ENCODE measurements around the gene GPATCH1. TPM values are rescaled to one million over a fixed set of nuclear protein-coding genes. Genes with fewer than 3 reads are reported as not detected.

GPATCH1 gene
- total and polyA plus RNA-seq, 2 of the 4 experiments (the other 2 are of a cell fraction) = 5.1 to 7.5 TPM

DNA sequence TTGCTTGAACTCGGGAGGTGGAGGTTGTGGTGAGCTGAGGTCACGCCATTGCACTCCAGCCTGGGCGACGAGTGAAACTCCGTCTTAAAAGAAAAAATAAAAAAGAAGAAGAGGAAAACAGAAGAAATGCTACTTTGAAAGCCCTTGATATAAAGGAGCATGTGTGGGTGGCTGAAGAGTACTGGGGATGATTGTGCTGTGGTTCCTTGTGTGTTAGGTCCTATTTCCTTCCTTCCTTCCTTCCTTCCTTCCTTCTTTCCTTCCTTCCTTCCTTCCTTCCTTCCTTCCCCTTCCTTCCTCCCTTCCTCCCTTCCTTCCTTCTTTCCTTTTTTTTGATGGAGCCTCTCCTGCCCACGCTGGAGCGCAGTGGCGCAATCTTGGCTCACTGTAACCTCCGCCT lies 65.2 kb downstream of the GPATCH1 start:
- H3K9me3 ChIP-seq (ENCODE audit: control insufficient read depth, insufficient read depth, low read length) = no peaks in the 10 kb centered on the region
- H3K23ac ChIP-seq (ENCODE audit: low read depth, low read length) = no peak overlapping the region
- no peak overlapping the region for H3K14ac ChIP-seq (replicated peaks; ENCODE audit: low read depth, low read length)
- no peak overlapping the region for H3K27ac ChIP-seq (ENCODE audit: insufficient read depth, low read length)
- DNase-seq (no peak), ATAC-seq (ENCODE audit: low read depth) (no peak)
- BruUV-seq (replicated peaks) = no TSS peak
- H3K79me1 ChIP-seq (ENCODE audit: low read depth in 1 of 2, low read length in 2 of 2) = no peaks in the 10 kb centered on the region
- intact Hi-C loops (cut with micrococcal nuclease) = no loop called here
- no peak for TF ChIP-seq POLR2A (IDR thresholded peaks at IDR 0.05; ENCODE audit: low read depth, low read length)
- TF ChIP-seq RAD21 (IDR thresholded peaks at IDR 0.05; ENCODE audit: low read length) = no peak
- TF ChIP-seq FOS (IDR thresholded peaks at IDR 0.05; ENCODE audit: low read depth, low read length) = no peak
- no peak overlapping the region for H2BK20ac ChIP-seq (ENCODE audit: low read depth, low read length)
- H2BK5ac ChIP-seq (ENCODE audit: low read depth, low read length, poor library complexity, severe bottlenecking) = no peak overlapping the region
- 100% methylated on average over 1 of the region's 9 CpGs; no CpG with 5 or more reads in 1 of the 2 experiments for WGBS, 2 experiments (ENCODE audit: extremely low coverage in 2 of 2, insufficient read length in 1 of 2)
- ChIA-PET CTCF (interaction anchor here (0.5 to 0.7 kb wide), 2 partner anchors 259 to 1157 kb away, joined by 3 to 4 read pairs; no protein-coding TSS in a partner anchor), POLR2A (ENCODE audit: unreplicated experiment) (interaction anchor here (0.7 kb wide), 1 partner anchor 236 kb away, joined by 5 read pairs; no protein-coding TSS in a partner anchor)
- H2AFZ ChIP-seq (replicated peaks; ENCODE audit: low read length, poor library complexity) = no peak overlapping the region
- no peak overlapping the region for H3K4me2 ChIP-seq (ENCODE audit: low read depth, low read length)
- no peak overlapping the region for H3K4me3 ChIP-seq (ENCODE audit: insufficient read depth, low read depth, low read length)
- H4K20me1 ChIP-seq (ENCODE audit: insufficient read depth, low read length) = no peaks in the 10 kb centered on the region
- no peaks in the 10 kb centered on the region; the same call in 1 of the 2 replicates for H3K4me1 ChIP-seq (ENCODE audit: control insufficient read depth, insufficient read depth, low read length)
- H3K56ac ChIP-seq (ENCODE audit: extremely low read depth, insufficient read depth, low read length) = no peak overlapping the region
- no peak overlapping the region for H3K9ac ChIP-seq (ENCODE audit: low read depth, low read length)
- no peaks in the 10 kb centered on the region for H3K36me3 ChIP-seq (ENCODE audit: control insufficient read depth, insufficient read depth, low read length)
- no peak overlapping the region for H4K91ac ChIP-seq (ENCODE audit: insufficient read depth, low read depth, low read length)
- no peak overlapping the region for H2BK15ac ChIP-seq (ENCODE audit: low read depth, low read length)
- no peak overlapping the region for H3K18ac ChIP-seq (ENCODE audit: low read depth, low read length)
- no peak overlapping the region for H3K4ac ChIP-seq (ENCODE audit: low read depth, low read length)
- dilution Hi-C loops (cut with HindIII; ENCODE audit: low sequenced_read_pairs, unreplicated experiment) = no loop called here
- H2BK120ac ChIP-seq (ENCODE audit: low read depth, low read length) = no peak overlapping the region
- H4K8ac ChIP-seq (ENCODE audit: low read depth in 2 of 2, low read length in 2 of 2) = no peak overlapping the region
- no peaks in the 10 kb centered on the region for H3K9me1 ChIP-seq (ENCODE audit: insufficient read depth, low read length)
- no peak overlapping the region for H2AK9ac ChIP-seq (replicated peaks; ENCODE audit: low read depth, low read length, poor library complexity)
- H2AK5ac ChIP-seq (ENCODE audit: low read depth, low read length) = no peak overlapping the region
- in situ Hi-C loops (cut with MboI; ENCODE audit: low sequenced_read_pairs) = no loop called here
- peaks cover 2% of the 10 kb centered on the region; the same call in 1 of the 2 replicates for H3K27me3 ChIP-seq (ENCODE audit: control insufficient read depth, insufficient read depth, low read length)
- no peak overlapping the region for H4K5ac ChIP-seq (ENCODE audit: low read depth, low read length)

Measured in IMR-90 (cell line).